Sigmoid colon (tissue), 7 donors: ENCODE results near the gene FANCM. TPM values are rescaled to one million over a fixed set of nuclear protein-coding genes. Genes with fewer than 3 reads are reported as not detected.

ENCODE experiments used
- DNase-seq: peaks from one replicate; pipeline ENCODE4 v3.0.0-alpha.2; 2019
- H3K27ac ChIP-seq, 4 donors: fragments of 200-600 bp; sonication (generic); one replicate each; pipeline ENCODE4 v1.5.1; 2016 to 2019; ENCODE audit warnings: mild to moderate bottlenecking in 1 of 4
- H3K27me3 ChIP-seq, 3 donors: fragments of 200-600 bp; sonication (generic); one replicate each; pipeline ENCODE4 v1.5.1; 2019; ENCODE audit warnings: mild to moderate bottlenecking in 1 of 3
- H3K36me3 ChIP-seq, 4 donors: fragments of 200-600 bp; sonication (generic); one replicate each; pipeline ENCODE4 v1.5.1; 2016 to 2019
- H3K4me1 ChIP-seq, 4 donors: fragments of 200-600 bp; sonication (generic); one replicate each; pipeline ENCODE4 v1.5.1; 2017 to 2019
- H3K4me3 ChIP-seq, 4 donors: fragments of 200-600 bp; sonication (generic); one replicate each; pipeline ENCODE4 v1.5.1; 2017 to 2019; ENCODE audit warnings: mild to moderate bottlenecking in 2 of 4, moderate library complexity in 1 of 4
- H3K9me3 ChIP-seq, 4 donors: fragments of 200-600 bp in 3 of 4; sonication (generic) in 3 of 4; one replicate each; pipeline versions ENCODE4 v1.5.1 to v1.6.1; 2013 to 2019
- EP300 ChIP-seq, 4 donors: sonication (generic); formaldehyde crosslinking; IDR thresholded peaks; one replicate each; pipeline ENCODE4 v1.6.1; 2017; ENCODE audit warnings: antibody characterized with exemption in 4 of 4
- POLR2A ChIP-seq, 2 donors: fragments of 450-650 bp; IDR thresholded peaks; one replicate each; pipeline ENCODE4 v1.6.1; 2016; ENCODE audit warnings: antibody characterized with exemption in 2 of 2, mild to moderate bottlenecking in 2 of 2, moderate library complexity in 2 of 2
- POLR2AphosphoS5 ChIP-seq, 4 donors: sonication (generic); formaldehyde crosslinking; IDR thresholded peaks; one replicate each; pipeline ENCODE4 v1.6.1; 2017; ENCODE audit warnings: antibody characterized with exemption in 4 of 4
- WGBS, 2 donors: extraction: QIAGEN DNeasy Blood & Tissue Kit; methylation state at CpG; one replicate each; pipeline ENCODE4 v1.1.7; 2013; 5-methylcytosine and 5-hydroxymethylcytosine counted together
- intact Hi-C: fragments of 100-400 bp; cut with DNase I; formaldehyde crosslinking; loops from one replicate; pipeline ENCODE4 v1.15.1; 2023
- polyA plus RNA-seq, 3 donors: library from polyadenylated mRNA; stranded (reverse); fragments of 200-250 nt; gene quantifications; one replicate each; pipeline ENCODE4 v1.2.3, GENCODE V29; 2013
- total RNA-seq, 4 donors: library from RNA; depleted of rRNA; stranded (reverse); fragments of >200 nt; gene quantifications; one replicate each; pipeline ENCODE4 v1.1.0, GENCODE V29; 2016
- TF ChIP-seq, protein P1 (sequence below), 4 experiments: fragments of 450-650 bp in 3 of 4; fragments of 200-600 bp in 1 of 4; IDR thresholded peaks; one replicate each; pipeline ENCODE4 v1.5.1; 2016 to 2019; ENCODE audit warnings: antibody characterized with exemption in 4 of 4, mild to moderate bottlenecking in 3 of 4, moderate library complexity in 2 of 4
- donor health status: healthy with polysubstance abuse.
- donor health status: Bipolar disorder and iron deficiency.
- donor health status: healthy.

The FANCM gene
- total and polyA plus RNA-seq, 7 donors: 0.46 to 6.8 (median 2.8) TPM

DNA sequence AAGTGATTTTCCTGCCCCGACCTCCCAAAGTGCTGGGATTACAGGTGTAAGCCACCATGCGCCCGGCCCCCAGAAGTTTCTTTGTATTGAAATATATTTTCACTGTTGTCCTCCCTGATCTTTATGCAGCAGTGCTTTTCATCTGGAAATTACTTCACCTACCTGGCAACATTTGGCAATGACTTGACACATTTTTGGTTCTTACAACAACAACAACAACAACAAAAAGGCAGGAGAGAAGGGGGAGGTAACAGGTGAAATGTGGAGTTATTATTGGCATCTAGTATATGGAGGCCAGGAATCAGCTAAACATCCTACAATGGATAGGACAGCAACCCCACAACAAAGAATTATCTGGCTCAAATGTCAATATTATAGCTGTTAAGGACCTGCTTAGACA is 13.9 kb downstream of the FANCM start:
- H3K27me3 ChIP-seq: no peaks in the 10 kb centered on the region
- TF ChIP-seq EP300 (IDR thresholded peaks at IDR 0.05) (no peak), POLR2AphosphoS5 (IDR thresholded peaks at IDR 0.05) (no peak), POLR2A (IDR thresholded peaks at IDR 0.05) (no peak)
- TF ChIP-seq, protein P1, sequence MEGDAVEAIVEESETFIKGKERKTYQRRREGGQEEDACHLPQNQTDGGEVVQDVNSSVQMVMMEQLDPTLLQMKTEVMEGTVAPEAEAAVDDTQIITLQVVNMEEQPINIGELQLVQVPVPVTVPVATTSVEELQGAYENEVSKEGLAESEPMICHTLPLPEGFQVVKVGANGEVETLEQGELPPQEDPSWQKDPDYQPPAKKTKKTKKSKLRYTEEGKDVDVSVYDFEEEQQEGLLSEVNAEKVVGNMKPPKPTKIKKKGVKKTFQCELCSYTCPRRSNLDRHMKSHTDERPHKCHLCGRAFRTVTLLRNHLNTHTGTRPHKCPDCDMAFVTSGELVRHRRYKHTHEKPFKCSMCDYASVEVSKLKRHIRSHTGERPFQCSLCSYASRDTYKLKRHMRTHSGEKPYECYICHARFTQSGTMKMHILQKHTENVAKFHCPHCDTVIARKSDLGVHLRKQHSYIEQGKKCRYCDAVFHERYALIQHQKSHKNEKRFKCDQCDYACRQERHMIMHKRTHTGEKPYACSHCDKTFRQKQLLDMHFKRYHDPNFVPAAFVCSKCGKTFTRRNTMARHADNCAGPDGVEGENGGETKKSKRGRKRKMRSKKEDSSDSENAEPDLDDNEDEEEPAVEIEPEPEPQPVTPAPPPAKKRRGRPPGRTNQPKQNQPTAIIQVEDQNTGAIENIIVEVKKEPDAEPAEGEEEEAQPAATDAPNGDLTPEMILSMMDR (IDR thresholded peaks at IDR 0.05): no peak
- no peaks in the 10 kb centered on the region for H3K4me1 ChIP-seq
- H3K36me3 ChIP-seq: peaks cover 0 to 6% (median 0%) of the 10 kb centered on the region in 4 donors
- H3K4me3 ChIP-seq: no peak overlapping the region
- no peak for DNase-seq
- intact Hi-C loops: no loop called here
- 95 to 99% methylated on average over 3 of the region's 3 CpGs for WGBS, 2 donors
- no peak overlapping the region for H3K27ac ChIP-seq
- no peaks in the 10 kb centered on the region for H3K9me3 ChIP-seq

DNA sequence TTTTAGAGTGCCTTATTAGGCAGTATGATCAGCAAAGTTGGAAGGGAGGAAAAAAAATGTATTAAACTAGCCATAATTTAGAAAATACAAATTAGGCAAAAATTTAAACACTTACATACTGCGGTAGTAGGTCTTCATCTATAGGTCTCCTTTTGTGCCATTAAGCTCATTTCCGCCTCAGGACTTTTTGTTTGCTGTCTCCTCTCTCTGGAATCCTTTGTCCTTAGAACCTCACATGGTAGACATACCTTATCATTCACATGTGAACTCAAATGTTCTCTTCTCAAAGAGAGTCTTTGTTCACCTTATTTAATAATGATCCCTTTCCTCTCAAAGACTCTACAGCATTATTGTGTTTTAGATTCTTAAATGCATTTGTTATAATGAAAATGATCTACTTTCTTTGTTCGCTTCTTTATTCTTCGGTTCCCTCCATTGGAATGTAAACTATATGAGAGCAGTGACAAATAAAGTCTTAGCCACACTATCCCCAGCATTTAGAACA is 14.7 kb downstream of the FANCM start:
- DNase-seq: no peak
- H3K4me1 ChIP-seq: no peaks in the 10 kb centered on the region
- no peak overlapping the region for H3K27ac ChIP-seq
- WGBS, 2 donors: 93 to 99% methylated on average over 4 of the region's 4 CpGs
- no peaks in the 10 kb centered on the region for H3K27me3 ChIP-seq
- no peaks in the 10 kb centered on the region for H3K9me3 ChIP-seq
- peaks cover 0 to 8% (median 0%) of the 10 kb centered on the region in 4 donors for H3K36me3 ChIP-seq
- no peak overlapping the region for H3K4me3 ChIP-seq
- intact Hi-C loops: no loop called here
- TF ChIP-seq EP300 (IDR thresholded peaks at IDR 0.05) (no peak), POLR2A (IDR thresholded peaks at IDR 0.05) (no peak), POLR2AphosphoS5 (IDR thresholded peaks at IDR 0.05) (no peak)
- TF ChIP-seq, protein P1 (IDR thresholded peaks at IDR 0.05): no peak

DNA sequence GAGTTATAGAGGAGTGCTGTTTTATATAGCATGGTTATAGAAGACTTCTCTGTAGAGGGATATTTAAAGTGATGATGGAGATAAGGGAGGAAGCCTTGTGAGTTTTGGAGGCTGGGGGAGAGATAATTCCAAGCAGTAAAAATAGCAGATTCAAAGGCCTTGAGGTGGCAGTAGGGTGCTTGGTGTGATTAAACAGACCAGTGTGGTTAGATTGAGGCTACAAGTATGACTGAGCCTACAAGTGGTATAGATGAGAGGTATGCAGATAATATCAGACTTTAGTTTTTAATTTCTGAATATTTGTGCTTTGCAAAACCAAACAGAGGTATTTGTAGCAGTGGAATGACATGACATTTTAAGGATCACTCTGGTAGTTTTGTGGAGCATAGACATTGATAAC is 20.3 kb downstream of the FANCM start:
- H3K4me3 ChIP-seq: no peak overlapping the region
- intact Hi-C loops: no loop called here
- H3K9me3 ChIP-seq: no peaks in the 10 kb centered on the region
- no peak for DNase-seq
- H3K4me1 ChIP-seq: no peaks in the 10 kb centered on the region
- H3K27me3 ChIP-seq: no peaks in the 10 kb centered on the region
- TF ChIP-seq, protein P1 (IDR thresholded peaks at IDR 0.05): no peak
- TF ChIP-seq POLR2AphosphoS5 (IDR thresholded peaks at IDR 0.05): no peak
- TF ChIP-seq POLR2A (IDR thresholded peaks at IDR 0.05): no peak
- no peak for TF ChIP-seq EP300 (IDR thresholded peaks at IDR 0.05)
- H3K36me3 ChIP-seq: peaks cover 0 to 4% (median 0%) of the 10 kb centered on the region in 4 donors
- H3K27ac ChIP-seq: no peak overlapping the region

DNA sequence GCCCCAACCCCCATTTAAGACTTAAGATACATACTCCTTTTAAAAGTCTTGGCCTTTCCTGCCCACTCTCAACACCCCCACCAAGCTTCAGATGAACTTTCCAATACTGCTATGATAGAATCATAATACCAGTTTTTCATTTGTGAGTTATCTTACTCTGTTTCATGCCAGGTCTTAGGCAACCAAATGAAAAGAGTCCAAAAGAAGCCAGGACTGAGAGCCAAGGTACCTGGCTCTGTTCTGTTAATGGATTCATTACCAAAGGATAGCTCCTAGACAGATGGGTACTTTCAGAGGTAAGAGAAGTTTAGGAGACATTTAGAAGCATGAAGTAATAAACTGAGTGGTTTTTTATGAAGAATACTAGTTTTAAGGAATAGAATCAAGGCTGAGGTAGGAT is 34.2 kb downstream of the FANCM start:
- no peak overlapping the region for H3K27ac ChIP-seq
- H3K4me3 ChIP-seq: no peak overlapping the region
- no peak for DNase-seq
- H3K9me3 ChIP-seq: no peaks in the 10 kb centered on the region
- no peak for TF ChIP-seq POLR2A (IDR thresholded peaks at IDR 0.05)
- no peak for TF ChIP-seq EP300 (IDR thresholded peaks at IDR 0.05)
- no peak for TF ChIP-seq POLR2AphosphoS5 (IDR thresholded peaks at IDR 0.05)
- TF ChIP-seq, protein P1 (IDR thresholded peaks at IDR 0.05): no peak
- H3K36me3 ChIP-seq: peaks cover 0 to 24% (median 2%) of the 10 kb centered on the region in 4 donors
- no peaks in the 10 kb centered on the region for H3K27me3 ChIP-seq
- no peaks in the 10 kb centered on the region for H3K4me1 ChIP-seq
- intact Hi-C loops: no loop called here

DNA sequence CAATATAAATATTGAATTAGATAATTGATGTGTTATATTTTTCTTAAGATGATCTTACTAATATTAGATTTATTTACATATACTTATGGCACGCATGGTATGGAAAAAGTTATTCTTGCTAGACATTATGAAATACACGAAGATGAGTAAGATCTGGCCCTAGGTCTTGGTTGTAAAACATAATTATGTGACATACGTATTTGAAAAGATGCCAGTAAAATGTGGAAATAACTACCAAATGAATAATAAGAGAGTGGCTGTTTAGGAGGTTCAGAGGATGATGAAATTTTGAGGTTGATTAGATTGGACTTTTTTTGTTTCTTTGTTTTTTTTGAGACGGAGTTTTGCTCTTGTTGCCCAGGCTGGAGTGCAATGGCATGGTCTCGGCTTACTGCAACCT is 41.3 kb downstream of the FANCM start:
- Histone ChIP-seq H3K27ac (no peak overlapping the region), H3K9me3 (no peaks in the 10 kb centered on the region), H3K4me3 (no peak overlapping the region), H3K36me3 (no peaks in the 10 kb centered on the region), H3K27me3 (no peaks in the 10 kb centered on the region), H3K4me1 (no peaks in the 10 kb centered on the region)
- TF ChIP-seq POLR2AphosphoS5 (IDR thresholded peaks at IDR 0.05): no peak
- TF ChIP-seq, protein P1 (IDR thresholded peaks at IDR 0.05): no peak
- no peak for TF ChIP-seq EP300 (IDR thresholded peaks at IDR 0.05)
- no peak for TF ChIP-seq POLR2A (IDR thresholded peaks at IDR 0.05)
- no peak for DNase-seq
- WGBS, 2 donors: 82 to 91% methylated on average over 5 of the region's 5 CpGs
- intact Hi-C loops: no loop called here
